NCI-H1436 (cell line): ENCODE measurements around the gene BAHD1.

Source experiments
- DNase-seq: peaks from one replicate; lab custom pipeline; 2025; lab: John Stamatoyannopoulos, UW

Gene BAHD1

GRCh38 chr15:40440743-40441564, at the start of gene BAHD1:
Gene BAHD1, plus strand, starts transcription at chr15:40440953. Its CDS starts 17,512 bp downstream, at chr15:40458465.
- peak; percentile 89 for DNase-seq

GRCh38 chr15:40392986-40393948, 47.5 kb upstream of the BAHD1 start:
- no peak for DNase-seq

- no peak for DNase-seq
These were observed 42.9 kb upstream of the BAHD1 start for GRCh38 chr15:40397688-40398412.

- DNase-seq, result no peak
These were observed 42.3 kb upstream of the BAHD1 start for GRCh38 chr15:40398413-40398873.

- DNase-seq, result no peak
These were observed 41.4 kb upstream of the BAHD1 start for GRCh38 chr15:40399370-40399769.

- DNase-seq, result peak; percentile 91
These were observed 35.0 kb upstream of the BAHD1 start, which contains the start of gene IVD for GRCh38 chr15:40405501-40406381. Gene IVD, plus strand, starts transcription at chr15:40405795. Its CDS starts 33 bp downstream, at chr15:40405828.

GRCh38 chr15:40407330-40407990, 33.3 kb upstream of the BAHD1 start:
- DNase-seq, result no peak

GRCh38 chr15:40409366-40409765, 31.4 kb upstream of the BAHD1 start:
- no peak for DNase-seq

GRCh38 chr15:40410476-40410875, 30.3 kb upstream of the BAHD1 start:
- DNase-seq, result no peak

GRCh38 chr15:40412095-40412759, 28.5 kb upstream of the BAHD1 start:
- no peak for DNase-seq

GRCh38 chr15:40413036-40413435, 27.7 kb upstream of the BAHD1 start:
- DNase-seq, result no peak

GRCh38 chr15:40414816-40415215, 25.9 kb upstream of the BAHD1 start:
- DNase-seq, result no peak

GRCh38 chr15:40415226-40415625, 25.5 kb upstream of the BAHD1 start:
- DNase-seq, result no peak

GRCh38 chr15:40416056-40416455, 24.7 kb upstream of the BAHD1 start:
- no peak for DNase-seq

- DNase-seq, result no peak
These were observed 22.6 kb upstream of the BAHD1 start for GRCh38 chr15:40418126-40418525.

GRCh38 chr15:40420071-40420713, 20.6 kb upstream of the BAHD1 start:
- no peak for DNase-seq

- DNase-seq, result peak; percentile 5
These were observed 20.0 kb upstream of the BAHD1 start for GRCh38 chr15:40420793-40421192.

- peak; percentile 54 for DNase-seq
These were observed 19.3 kb upstream of the BAHD1 start for GRCh38 chr15:40421246-40422157.
